COR-L47 (cell line): Measurements from ENCODE around the gene SLC12A8.
A peak's percentile ranks its signal among the peaks of the same experiment; 100 is the strongest.

Source experiments
- DNase-seq: peaks from one replicate; lab custom pipeline; 2025; lab: John Stamatoyannopoulos, UW

SLC12A8 gene

DNA sequence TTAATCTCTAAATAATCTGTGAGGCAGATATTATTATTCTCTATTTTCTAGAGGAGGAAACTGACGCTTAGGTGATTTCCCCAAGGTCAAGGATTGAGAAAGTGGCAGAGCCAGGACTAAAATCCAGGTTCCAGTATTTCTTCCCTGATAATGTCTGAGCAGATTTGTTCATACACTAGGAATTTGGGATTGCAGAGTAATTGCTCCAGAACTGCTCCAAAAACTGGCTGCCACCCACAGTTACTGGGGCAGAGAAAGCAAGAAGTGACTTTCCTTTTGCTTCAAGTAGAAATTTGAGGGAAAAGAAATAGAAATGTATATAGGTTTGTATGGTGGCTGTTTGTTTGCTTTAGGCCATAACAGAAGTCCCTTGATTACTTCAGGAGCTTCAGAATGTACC lies 60.6 kb downstream of the SLC12A8 start:
- DNase-seq: no peak

DNA sequence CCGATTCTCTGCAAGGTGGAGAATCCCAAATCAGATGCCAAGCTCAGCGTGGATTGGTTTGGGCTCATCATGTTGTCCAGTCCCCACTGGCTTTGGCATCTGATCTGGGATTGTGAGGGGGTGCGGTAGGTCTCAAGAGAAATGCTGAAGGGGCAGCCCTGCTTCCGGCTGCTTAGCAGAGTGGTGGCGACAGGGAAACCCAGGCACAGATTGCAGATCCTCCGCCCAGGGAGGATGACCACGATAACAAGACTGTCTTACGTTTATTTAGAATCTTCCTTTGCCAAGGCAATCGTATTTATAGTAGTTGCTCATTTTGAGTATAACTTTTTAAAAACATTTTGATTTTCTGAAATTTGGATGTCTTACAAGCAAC lies 61.1 kb downstream of the SLC12A8 start:
- DNase-seq: no peak

DNA sequence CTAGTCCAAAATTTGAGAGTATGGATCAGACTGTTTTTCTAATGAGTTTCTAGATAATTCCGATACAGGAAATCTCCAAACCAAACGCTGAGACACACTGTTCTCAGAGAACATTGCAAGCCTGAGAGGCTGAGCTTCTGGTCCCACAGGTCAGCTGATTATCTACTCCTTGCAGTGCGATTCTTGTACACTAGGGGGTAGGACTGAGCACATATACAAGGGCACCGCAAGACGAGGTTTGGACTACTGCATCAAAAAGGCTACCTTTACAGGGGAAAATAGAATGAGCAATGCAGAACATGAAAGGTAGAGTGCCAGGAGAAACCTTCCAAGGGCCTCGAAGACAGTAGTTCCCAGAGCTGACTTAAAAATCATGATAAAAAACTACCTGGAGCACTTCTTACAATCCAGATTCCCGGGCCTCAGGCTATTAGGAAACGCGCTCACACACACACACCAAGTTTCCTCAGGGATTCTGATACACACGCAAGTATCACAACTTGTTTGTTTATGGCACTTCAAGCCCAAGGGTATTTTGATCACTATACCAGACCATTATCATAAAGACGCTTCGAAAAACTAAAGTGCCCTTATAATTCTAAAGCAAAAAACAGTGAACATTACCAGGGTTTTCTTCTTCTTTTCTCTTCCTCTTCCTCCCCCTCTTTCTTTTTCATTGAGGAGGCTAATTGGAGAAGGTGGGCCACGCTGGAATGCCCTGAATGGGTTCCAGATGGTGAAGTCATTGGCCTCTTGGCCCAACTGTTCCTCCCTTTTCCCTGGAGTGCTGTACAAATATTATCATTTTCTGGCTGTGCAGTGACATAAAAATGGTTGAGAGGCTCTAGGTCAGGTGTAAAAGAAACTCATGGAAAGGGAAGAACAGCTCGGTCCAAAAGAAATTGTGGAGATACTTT lies 61.8 kb downstream of the SLC12A8 start:
- DNase-seq: peak; percentile 15

DNA sequence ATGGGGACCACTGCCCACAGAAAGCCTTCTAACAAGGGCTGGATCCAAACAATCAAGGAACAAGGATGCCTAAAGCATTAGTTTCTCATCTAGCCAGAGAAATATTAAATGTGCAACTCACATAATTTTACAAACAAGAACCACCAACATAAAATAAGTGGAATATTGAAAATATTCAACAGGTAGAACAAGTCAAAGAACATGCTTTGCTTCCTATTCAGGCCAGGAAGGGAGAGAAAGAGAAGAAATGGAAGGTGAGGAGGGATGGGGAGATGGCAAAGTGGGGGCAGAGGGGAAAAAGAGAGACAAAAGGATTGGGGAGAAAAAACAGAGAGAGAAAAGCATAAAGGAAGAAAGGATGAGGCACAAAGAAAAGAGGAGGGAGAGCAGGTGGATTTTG lies 63.1 kb downstream of the SLC12A8 start:
- DNase-seq: no peak

DNA sequence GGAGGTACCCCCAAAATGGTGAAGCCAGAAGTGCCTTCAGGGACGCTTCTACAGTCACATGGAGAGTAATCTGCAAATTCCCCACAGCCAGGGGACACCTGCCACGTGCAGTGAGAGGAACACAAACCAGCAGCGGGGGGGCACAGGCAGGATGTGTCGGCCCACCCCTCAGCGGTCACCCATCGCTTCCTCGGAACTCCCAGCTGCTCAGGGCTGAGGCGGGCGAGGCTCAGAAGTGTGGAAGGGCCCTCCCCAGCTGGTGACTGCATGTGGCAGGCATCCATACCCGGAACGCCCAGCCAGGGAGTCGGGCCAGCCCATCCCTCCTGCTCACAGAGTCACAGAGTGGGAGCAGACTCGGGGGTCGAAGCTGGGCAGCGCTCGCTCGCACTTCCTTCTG lies 63.7 kb downstream of the SLC12A8 start:
- DNase-seq: no peak

DNA sequence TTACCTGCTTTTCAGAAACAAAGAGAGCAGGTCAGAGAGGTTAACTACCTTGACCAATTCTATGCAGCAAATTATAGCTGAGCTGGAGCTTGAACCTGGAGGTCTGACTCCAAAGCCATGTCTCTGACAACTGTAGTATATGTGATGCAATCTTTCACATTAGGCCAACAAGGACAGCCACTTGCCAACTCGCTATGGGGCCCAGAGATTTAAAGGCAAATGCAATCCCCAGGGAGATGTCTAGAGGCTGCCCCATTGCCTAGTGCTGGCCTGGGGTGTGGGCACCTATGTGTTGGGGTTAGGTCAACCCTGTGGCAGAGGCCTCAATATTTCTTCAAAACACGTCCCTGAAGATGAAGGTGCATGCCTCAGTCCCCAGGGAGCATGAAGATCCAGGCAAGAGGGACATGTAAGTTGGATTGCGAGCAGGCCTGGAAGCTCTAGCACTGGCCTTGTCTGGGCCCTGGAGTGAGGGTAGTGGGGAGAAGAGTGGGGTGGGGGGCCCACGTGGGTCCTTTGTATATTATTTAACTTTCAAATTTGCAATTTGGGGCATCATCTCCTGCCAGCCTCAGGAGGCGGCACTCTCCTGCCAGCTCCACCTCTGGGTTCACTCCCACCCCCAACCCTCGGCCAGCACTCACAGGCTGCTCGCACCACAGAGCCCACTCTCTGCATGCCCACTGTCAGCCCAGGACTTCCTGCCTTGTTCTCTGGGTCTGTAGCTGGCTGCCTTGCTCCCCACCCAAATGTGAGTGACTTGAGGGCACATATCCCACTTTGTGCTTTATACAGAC lies 64.3 kb downstream of the SLC12A8 start:
- DNase-seq: no peak

DNA sequence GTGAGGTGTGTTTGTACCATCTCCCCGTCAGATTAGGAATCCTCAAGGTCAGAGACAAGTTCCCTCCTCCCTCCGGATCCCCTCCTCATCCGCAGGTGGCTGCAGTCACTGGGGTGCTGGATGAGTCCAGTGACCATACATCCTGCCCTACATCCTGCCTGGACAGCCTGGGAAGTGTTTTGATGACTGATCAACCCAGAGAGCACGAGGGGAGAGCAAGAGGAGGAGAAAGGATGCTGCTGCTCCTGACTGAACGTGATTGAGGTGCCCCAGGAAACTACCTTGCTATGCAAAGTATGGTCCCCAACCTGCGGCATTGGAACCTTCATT lies 65.1 kb downstream of the SLC12A8 start:
- no peak for DNase-seq

DNA sequence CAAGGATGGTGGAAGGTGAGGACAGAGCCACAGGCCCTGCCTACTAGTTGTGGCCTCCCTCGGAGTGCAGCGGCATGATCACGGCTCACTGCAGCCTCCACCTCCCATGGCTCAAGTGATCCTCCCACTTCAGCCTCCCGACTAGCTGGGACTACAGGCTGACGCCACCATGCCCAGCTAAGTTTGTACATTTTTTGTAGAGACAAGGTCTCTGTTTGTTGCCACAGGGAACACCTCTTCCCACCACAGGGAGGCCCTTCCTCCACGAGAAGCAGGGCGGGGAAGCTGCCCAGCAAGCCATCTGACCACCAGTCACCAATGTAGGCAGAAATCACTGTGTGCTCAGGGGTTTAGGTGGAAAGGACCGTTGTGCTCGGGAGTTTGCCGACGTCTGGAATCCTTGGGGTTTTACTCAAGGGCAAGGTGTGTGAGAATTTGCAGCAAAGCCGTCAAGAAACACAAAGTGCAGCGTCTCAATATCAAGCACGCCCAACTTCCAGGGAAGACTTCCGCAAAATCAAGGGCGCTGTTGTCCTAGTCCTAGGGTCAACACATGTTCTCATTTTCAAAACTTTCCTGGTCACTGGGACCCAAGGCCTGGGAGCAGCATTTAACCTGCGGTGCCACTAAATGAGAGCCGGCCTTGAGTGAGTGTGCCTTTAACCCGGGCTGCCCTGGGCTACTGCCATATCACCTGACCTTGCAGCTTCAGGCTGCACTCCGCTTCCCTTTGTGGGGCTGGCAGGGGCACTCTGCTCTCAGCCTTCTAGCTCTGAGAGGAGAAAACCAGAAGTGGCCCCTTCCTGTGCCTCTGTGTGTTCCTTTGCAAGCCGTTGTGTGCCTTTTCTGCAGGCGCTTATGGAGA lies 65.7 kb downstream of the SLC12A8 start:
- DNase-seq: no peak

DNA sequence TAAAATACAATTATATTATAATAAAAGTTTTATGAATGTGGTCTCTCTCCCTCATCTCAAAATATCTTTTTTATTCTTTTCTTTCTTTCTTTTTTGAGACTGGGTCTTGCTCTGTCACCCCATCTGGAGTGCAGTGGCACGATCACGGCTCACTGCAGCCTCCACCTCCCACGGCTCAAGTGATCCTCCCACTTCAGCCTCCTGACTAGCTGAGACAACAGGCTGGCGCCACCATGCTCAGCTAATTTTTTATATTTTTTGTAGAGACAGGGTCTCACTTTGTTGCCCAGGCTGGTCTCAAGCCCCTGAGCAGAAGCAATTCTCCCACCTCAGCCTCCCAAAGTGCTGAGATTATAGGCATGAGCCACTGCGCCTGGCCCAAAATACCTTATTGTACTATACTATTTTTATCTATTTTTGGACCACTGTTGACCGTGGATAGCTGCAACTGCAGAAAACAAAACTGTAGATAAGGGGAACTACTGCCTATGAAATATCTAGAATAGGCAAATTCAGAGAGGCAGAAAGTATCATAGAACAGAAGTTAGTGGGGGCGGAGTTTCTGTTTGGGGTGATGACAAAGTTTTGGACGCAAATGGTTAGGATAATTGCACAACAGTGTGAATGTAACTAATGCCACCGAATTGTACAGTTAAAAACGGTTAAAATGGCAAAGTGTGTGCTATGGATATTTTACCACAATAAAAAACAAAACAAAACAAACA lies 66.6 kb downstream of the SLC12A8 start:
- DNase-seq: no peak

DNA sequence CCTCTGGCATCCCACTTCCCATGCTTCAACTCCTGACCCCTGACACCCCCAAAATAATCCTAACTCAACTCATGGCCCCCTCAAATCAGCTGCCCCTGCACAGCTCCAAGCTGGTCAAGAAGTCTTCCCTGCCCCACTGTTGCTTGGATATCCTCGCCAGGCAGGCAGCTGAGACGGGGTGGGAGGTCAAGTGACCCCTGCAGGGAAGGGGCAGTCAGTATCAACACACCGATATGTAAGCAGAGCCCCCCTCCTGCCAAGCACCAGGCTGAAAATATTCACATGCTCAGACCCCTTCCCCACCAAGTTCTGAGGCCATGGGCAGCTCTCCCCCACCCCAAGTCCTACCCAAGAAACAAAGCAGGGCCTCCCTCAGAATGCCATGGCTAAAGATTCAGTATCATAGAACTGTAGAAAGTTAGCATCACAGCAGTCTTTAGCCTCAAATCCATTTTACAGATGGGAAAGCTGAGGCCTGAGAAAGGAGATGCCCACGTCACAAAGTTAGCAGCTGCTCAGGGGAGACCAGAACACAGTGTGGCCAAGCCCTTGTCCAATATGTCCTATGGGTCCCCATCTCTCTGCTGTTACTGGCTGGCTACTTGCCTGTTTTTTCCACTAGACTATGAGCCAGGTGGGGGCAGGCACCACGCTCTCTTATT lies 67.8 kb downstream of the SLC12A8 start:
- DNase-seq: no peak

DNA sequence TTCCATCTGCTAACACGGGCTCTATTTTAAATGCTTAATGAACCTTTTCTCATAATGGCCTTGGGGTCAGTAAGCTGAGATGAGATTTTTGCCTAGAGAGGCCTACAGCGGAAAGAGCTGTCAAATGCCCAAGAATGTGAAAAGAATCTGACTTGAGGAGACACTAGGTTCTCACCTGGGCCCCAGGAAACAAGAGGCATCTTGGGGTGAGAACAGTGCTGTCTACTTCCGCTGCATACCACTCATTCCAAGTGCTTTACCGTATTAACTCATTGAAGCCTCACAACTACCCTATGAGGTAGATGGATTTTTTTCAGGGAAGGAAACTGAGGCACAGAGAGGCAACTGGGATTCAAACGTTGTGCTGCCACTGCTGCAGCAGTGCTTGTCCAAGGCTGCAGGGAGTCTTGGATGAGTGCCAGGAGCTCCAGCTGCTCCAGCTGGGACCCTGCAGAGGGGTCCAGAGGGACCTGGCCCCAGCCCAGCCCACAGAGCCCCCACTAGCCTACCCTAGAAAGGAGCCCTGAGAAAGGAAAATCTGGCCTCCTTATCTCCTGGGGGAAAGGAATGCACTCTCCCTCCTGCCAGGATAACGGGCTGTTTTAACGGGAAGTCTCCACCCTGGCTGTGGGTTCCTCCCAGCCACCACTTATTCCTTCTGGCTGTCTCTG lies 68.4 kb downstream of the SLC12A8 start:
- peak; percentile 28 for DNase-seq

DNA sequence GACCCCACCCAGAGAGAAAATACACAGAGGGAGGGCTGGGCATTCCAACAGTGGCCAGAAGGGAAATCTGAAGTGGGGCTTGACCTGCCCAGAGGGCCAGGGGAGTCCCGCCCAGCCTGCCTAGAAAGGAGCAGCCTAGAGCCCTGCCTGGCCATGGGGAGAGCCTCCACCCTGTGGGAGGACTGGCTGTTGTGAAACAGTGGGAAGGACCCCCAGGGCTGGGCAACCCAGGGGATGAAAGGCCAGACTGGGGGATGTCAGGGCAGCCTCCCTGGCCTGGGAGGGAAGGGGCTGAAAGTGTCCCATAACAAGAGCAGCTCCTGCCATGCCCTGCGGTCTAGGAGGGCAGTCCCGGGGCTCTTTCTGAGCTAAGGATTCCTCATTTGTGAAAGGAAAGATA lies 69.0 kb downstream of the SLC12A8 start:
- DNase-seq: no peak

DNA sequence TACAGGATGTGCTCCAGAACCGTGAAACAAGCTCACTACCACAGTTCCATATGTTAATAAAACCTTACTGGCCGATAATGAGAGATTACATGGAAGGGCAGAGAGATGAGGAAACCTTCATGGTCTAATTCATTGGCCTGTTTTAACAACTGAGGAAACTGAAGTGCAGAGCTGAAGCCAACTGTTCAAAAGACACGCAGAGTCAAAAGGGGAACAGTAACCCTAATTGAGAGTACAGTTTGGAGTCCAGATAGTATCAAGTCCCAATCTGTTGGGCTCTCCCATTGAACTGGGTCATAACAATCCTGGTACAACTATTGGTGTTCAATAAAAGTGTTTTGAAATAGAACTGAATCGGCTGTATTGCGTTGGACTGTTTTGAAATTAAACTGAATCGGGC lies 69.6 kb downstream of the SLC12A8 start:
- no peak for DNase-seq

DNA sequence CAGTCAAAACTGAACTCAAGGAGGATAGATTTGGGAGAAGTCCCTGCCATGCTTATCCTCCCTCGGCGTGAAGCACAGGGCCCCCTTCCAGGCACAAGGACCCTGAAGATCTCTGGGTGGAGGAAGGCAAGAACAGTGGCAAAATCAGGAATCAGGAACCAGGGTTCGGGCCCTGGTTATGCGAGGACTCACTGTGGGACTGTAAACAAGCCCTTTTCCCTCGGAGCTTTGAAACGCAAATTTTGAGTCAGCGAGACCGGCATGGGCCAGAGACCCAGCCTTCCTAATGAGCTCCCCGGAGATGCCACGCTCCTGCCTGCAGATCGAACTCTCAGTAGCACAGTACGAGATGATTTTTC lies 70.1 kb downstream of the SLC12A8 start:
- no peak for DNase-seq

DNA sequence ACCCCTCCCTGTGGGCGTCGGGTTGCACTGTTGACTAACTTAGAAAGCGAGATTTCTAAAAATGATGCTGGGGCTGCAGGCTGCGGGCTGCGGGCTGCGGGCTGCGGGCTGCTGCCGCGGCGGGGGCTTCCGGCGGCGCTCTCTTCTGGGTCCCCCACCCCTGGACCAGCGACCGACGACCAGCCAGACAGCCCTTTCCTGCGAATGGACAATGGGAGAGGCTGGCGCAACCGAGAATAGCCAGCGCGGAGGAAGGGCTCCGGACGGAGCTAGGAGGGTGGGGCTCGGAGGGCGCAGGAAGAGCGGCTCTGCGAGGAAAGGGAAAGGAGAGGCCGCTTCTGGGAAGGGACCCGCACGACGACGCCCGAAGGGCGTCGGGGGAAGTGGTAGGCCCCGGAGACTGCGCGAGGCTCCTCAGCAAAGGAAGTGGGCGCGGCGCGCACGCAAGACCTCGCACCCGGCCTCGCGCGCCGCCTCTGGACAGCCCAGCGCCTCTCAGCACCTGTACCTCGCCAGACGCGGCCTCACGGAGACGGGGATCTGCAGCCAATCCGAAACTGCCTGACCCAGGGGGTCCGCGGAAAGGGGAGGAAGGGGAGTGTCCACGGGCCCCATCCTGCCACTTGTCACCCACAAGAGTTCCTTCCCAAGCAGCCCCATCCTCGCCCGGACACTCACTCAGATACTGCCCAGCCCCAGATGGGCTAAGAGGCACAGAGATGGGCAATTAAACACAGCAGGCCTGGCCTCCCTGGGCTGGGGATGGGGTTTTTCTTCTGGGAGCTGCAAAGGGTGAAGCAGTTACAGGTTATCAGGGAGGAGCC lies 70.7 kb downstream of the SLC12A8 start:
- DNase-seq: no peak

DNA sequence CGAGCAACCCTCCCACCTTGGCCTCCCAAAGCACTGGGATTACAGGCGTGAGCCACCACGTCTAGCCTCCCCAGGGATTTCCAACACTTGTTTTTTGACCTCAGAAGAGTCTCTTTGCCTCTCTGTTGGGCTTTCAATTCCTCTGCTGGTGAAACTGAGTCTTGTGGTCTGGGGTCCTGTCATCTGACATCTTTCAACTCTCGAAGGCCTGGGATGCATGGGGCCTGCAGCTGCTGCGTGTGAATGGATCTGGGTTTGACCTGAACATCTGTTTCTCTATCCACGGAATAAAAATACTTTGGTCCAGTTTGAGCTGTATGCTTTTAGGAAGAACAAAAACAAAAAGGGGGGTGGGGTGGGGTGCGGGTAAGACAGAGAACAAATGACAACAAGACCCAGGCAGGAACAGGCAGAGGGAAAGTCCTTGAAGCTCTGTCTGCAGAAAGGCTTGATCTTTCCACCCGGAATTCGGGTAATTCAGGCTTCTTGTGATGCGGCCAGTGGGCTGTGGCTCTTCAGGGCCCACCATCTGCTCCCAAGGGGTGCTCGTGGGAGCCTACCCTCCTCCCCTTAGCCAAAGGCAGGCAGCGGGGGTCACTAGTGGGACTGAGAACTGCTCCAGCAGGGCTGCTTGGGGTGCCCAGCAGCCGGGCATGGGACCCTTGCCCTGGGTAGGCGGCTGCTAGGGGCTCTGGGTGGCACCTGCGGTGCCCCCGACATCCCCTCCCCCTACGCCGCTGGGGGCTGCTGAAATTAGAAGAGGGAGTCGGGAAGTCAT lies 71.5 kb downstream of the SLC12A8 start:
- DNase-seq: no peak

DNA sequence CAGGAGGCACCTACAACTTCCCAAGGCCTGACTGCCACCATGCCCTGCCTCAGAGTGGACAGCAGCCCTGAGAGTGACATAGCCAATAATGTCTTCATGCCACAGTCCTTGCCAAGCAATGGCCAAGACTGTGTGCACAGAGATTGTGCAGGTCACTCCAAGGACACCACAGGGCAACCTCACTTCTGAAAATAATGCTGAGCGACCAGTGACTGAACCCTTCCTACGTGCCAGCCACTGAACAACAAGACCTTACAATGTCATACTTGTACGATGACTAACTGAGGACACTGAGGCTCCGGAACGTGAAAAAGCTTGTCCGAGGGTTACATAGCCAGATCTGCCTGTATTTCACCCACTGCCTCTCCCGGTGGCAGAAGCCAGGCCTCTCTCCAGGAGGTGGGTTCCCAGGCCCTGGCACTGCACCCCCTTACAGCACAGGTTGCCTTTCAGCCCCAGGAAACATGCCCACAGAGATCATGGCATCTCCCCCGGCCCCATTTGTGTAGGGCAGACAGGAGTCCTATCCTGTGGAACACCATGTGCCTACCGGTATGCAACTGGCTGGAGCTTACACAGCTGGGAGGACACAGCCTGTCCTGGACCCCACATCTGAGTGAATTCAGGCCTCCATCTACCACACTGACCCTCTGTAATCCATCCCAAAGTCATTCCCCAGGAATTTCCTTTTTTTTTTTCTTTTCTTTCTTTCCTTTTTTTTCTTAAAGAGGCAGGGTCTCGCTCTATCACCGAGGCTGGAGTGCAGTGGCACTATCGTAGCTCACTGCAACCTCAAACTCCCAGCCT lies 72.3 kb downstream of the SLC12A8 start:
- DNase-seq: no peak

DNA sequence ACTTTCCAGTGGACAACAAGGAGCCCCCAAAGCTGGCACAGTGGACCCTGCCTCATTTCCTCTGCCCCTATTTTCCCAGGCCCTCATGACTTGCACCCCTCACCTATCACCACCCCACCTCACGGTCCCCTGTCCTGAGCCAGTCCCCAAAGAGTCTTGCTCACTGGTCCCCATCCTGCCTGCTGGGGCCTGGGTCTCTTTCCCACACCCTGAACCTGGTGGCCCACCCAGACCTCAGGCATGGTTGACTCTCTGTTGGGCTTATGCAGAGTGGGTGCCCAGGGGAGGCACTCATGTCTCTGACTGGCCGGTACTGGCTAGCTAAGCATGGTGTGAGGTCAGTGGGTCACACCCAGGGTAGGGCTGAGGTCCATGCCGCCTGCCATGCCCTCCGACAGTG lies 73.2 kb downstream of the SLC12A8 start:
- DNase-seq: no peak
